ENCODE measurements around the gene IRF9. TPM values are rescaled to one million over a fixed set of nuclear protein-coding genes. Genes with fewer than 3 reads are reported as not detected.
A peak's percentile ranks its signal among the peaks of the same experiment; 100 is the strongest.

Gene IRF9
- total RNA-seq, 1 donor from 2014 or later = 45.1 TPM

- TF ChIP-seq CTCF (conservative IDR thresholded peaks at IDR 0.05; ENCODE audit: low read depth, low read length) = no peak
- H3K4me3 ChIP-seq (ENCODE audit: low read depth, low read length) = peak overlapping the region; percentile 68
- no peak for DNase-seq (ENCODE audit: low read depth)
Observed at GRCh38 chr14:24116128-24116814, 44.8 kb upstream of the IRF9 start.

- no peak for TF ChIP-seq CTCF (conservative IDR thresholded peaks at IDR 0.05; ENCODE audit: low read depth, low read length)
Observed at GRCh38 chr14:24117179-24117578, 43.9 kb upstream of the IRF9 start.

GRCh38 chr14:24119691-24120090 lies 41.4 kb upstream of the IRF9 start:
- no peak for TF ChIP-seq CTCF (conservative IDR thresholded peaks at IDR 0.05; ENCODE audit: low read depth, low read length)
- H3K4me3 ChIP-seq (ENCODE audit: low read depth, low read length) = no peak overlapping the region
- DNase-seq (ENCODE audit: low read depth) = no peak

More at GRCh38 chr14:24117179-24117578, 43.9 kb upstream of the IRF9 start:
- no peak for DNase-seq (ENCODE audit: low read depth)
- no peak overlapping the region for H3K4me3 ChIP-seq (ENCODE audit: low read depth, low read length)

- TF ChIP-seq CTCF (conservative IDR thresholded peaks at IDR 0.05; ENCODE audit: low read depth, low read length) = no peak
- H3K4me3 ChIP-seq (ENCODE audit: low read depth, low read length) = no peak overlapping the region
- DNase-seq (ENCODE audit: low read depth) = no peak
Observed at GRCh38 chr14:24121210-24121609, 39.9 kb upstream of the IRF9 start.

GRCh38 chr14:24122416-24122815 lies 38.6 kb upstream of the IRF9 start:
- no peak overlapping the region for H3K4me3 ChIP-seq (ENCODE audit: low read depth, low read length)
- no peak for DNase-seq (ENCODE audit: low read depth)
- no peak for TF ChIP-seq CTCF (conservative IDR thresholded peaks at IDR 0.05; ENCODE audit: low read depth, low read length)

- no peak for DNase-seq (ENCODE audit: low read depth)
- TF ChIP-seq CTCF (conservative IDR thresholded peaks at IDR 0.05; ENCODE audit: low read depth, low read length) = no peak
- H3K4me3 ChIP-seq (ENCODE audit: low read depth, low read length) = no peak overlapping the region
Observed at GRCh38 chr14:24122898-24123297, 38.2 kb upstream of the IRF9 start.
